Kidney (tissue), 14 donors: ENCODE results near the gene TMEM120B. TPM values are rescaled to one million over a fixed set of nuclear protein-coding genes. Genes with fewer than 3 reads are reported as not detected.

Experiments
- DNase-seq, 5 donors: peaks; one replicate each; pipeline ENCODE4 v3.0.0-alpha.2; 2013 to 2020
- FAIRE-seq: peaks from 2 replicates; lab custom pipeline; 2012; peaks lifted over from hg19 to GRCh38; lab: Jason Lieb, UNC
- H3K27ac ChIP-seq, 2 donors: one replicate each; pipeline ENCODE4 v1.7.0; 2013; ENCODE audit warnings: low read depth in 2 of 2, low read length in 2 of 2, inconsistent platforms in 1 of 2
- H3K27me3 ChIP-seq: one replicate; pipeline ENCODE4 v1.7.1; 2013; ENCODE audit warnings: low read length, inconsistent platforms; ENCODE audit not compliant: control insufficient read depth, insufficient read depth
- H3K36me3 ChIP-seq, 3 donors: one replicate each; pipeline versions ENCODE4 v1.7.0 to v1.7.1; 2013; ENCODE audit warnings: low read length in 3 of 3, control low read depth in 1 of 3, inconsistent platforms in 1 of 3; ENCODE audit not compliant: insufficient read depth in 3 of 3, control insufficient read depth in 2 of 3
- H3K4me1 ChIP-seq, 3 donors: one replicate each; pipeline versions ENCODE4 v1.7.0 to v1.7.1; 2013; ENCODE audit warnings: low read length in 3 of 3, inconsistent platforms in 1 of 3, low read depth in 1 of 3; ENCODE audit not compliant: control insufficient read depth in 2 of 3, insufficient read depth in 2 of 3
- H3K4me3 ChIP-seq, 3 donors: one replicate each; pipeline versions ENCODE4 v1.7.0 to v1.8.1; 2013; ENCODE audit warnings: low read length in 3 of 3, control low read depth in 1 of 3, inconsistent platforms in 1 of 3
- H3K9ac ChIP-seq, 3 donors: one replicate each; pipeline versions ENCODE4 v1.7.0 to v1.7.1; 2013; ENCODE audit warnings: low read length in 3 of 3, control low read depth in 1 of 3, inconsistent platforms in 1 of 3
- H3K9me3 ChIP-seq, 3 donors: one replicate each; pipeline versions ENCODE4 v1.7.0 to v1.7.1; 2013; ENCODE audit warnings: low read length in 3 of 3, control low read depth in 1 of 3, inconsistent platforms in 1 of 3; ENCODE audit not compliant: control insufficient read depth in 2 of 3, insufficient read depth in 1 of 3
- intact Hi-C: fragments of 100-400 bp; cut with DNase I; formaldehyde crosslinking; loops from one replicate; pipeline ENCODE4 v1.11.1; 2022
- polyA plus RNA-seq: library from polyadenylated mRNA; stranded (reverse); fragments of 350-450 nt; fragmentation: Illumina TruSeq; extraction: RNeasy Lipid Tissue Mini Kit (QIAGEN cat#74804); gene quantifications from one replicate; pipeline ENCODE4 v1.2.3, GENCODE V29; 2014; ENCODE audit warnings: low read depth, low replicate concordance; ENCODE audit not compliant: insufficient read depth
- total RNA-seq: library from RNA; stranded (reverse); fragmentation: NEBNext Ultra II Directional; extraction: Animal tissue kit (Norgen Biotek cat#: 25700); gene quantifications from one replicate; pipeline ENCODE4 v1.2.1, GENCODE V29; 2021
- TF ChIP-seq, protein P1 (sequence below): IDR thresholded peaks from 3 replicates; pipeline ENCODE4 v1.5.1; 2012; ENCODE audit warnings: mild to moderate bottlenecking, moderate library complexity, borderline replicate concordance; ENCODE audit not compliant: insufficient read depth; ENCODE audit errors: extremely low read depth
- donor health status: control.
- donor health status: control.
- donor health status: control.
- donor health status: control.
- donor health status: control.
- donor health status: DM: yes; HTN: yes; CAD: no.
- donor health status: Normal renal cell carcinoma (clear cell type).

Gene TMEM120B
- total and polyA plus RNA-seq, 2 donors from 2014 or later = 9.0 to 14.2 TPM

DNA sequence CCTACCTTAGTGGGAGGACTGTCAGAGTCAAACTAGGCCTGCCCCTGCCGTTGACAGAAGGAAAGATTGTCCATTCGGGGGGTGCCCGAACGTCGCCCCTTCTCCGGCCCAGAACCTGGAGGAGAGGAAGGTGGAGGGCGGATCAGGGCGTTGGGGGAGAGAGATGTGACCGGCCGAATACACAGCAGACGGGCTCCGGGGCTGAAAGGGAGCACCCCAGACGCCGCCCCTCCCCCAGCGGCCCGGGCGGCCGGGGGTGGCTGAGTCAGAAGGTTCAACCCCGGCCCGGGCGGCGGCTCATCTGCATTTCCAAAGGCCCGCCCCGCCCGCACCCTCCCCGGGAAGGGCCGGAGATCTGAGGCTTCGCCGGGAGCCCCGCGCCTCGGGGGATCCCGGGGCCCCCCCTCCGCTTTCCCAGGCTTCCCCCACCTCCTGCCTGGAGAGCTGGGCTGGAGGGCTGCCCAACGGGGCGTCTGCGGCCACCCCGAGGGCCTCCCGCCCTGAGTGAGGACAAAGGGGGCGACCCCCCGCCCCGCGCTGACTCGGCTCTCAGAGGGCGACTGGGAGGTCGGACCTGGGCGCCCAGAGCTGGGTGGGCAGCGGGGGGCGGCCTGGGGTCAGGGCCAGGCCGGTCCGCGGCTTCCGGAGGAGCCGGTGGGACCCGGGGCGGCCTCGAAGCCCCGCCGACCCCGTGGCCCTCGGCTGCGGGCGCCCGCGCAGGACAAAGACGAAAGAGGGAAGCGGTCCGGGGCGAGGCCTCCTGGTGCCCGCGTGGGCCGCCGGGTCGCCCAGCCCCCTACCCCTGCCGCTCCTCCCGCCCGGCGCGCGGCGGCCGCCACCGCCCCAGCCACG lies 87.5 kb downstream of the TMEM120B start:
- Histone ChIP-seq H3K27ac (peak overlapping the region; percentile 100), H3K9ac (peak overlapping the region in 2 of 3 donors; percentile 61), H3K4me3 (peak overlapping the region; percentile 30 to 66 (median 58)), H3K27me3 (no peaks in the 10 kb centered on the region), H3K9me3 (no peaks in the 10 kb centered on the region), H3K4me1 (peaks cover 0 to 31% (median 22%) of the 10 kb centered on the region in 3 donors), H3K36me3 (peaks cover 2 to 9% (median 4%) of the 10 kb centered on the region in 3 donors)
- FAIRE-seq (no peak), DNase-seq (peak; percentile 57 to 98 (median 83))
- intact Hi-C loops = no loop called here
- TF ChIP-seq, protein P1, sequence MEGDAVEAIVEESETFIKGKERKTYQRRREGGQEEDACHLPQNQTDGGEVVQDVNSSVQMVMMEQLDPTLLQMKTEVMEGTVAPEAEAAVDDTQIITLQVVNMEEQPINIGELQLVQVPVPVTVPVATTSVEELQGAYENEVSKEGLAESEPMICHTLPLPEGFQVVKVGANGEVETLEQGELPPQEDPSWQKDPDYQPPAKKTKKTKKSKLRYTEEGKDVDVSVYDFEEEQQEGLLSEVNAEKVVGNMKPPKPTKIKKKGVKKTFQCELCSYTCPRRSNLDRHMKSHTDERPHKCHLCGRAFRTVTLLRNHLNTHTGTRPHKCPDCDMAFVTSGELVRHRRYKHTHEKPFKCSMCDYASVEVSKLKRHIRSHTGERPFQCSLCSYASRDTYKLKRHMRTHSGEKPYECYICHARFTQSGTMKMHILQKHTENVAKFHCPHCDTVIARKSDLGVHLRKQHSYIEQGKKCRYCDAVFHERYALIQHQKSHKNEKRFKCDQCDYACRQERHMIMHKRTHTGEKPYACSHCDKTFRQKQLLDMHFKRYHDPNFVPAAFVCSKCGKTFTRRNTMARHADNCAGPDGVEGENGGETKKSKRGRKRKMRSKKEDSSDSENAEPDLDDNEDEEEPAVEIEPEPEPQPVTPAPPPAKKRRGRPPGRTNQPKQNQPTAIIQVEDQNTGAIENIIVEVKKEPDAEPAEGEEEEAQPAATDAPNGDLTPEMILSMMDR = no peak

- TF ChIP-seq, protein P1 = no peak
- peaks cover 0 to 4% (median 2%) of the 10 kb centered on the region in 3 donors for H3K36me3 ChIP-seq
- no peak for FAIRE-seq
- peaks cover 0 to 27% (median 16%) of the 10 kb centered on the region in 3 donors for H3K4me1 ChIP-seq
- H3K9ac ChIP-seq = peak overlapping the region; percentile 70 to 100 (median 99)
- H3K27me3 ChIP-seq = no peaks in the 10 kb centered on the region
- intact Hi-C loops = no loop called here
- no peaks in the 10 kb centered on the region for H3K9me3 ChIP-seq
- peak overlapping the region; percentile 93 to 94 (median 94) for H3K4me3 ChIP-seq
- H3K27ac ChIP-seq = peak overlapping the region; percentile 100
- DNase-seq = peak; percentile 57 to 95 (median 77)
Measured at GRCh38 chr12:121800694-121801594, 88.4 kb downstream of the TMEM120B start.

DNA sequence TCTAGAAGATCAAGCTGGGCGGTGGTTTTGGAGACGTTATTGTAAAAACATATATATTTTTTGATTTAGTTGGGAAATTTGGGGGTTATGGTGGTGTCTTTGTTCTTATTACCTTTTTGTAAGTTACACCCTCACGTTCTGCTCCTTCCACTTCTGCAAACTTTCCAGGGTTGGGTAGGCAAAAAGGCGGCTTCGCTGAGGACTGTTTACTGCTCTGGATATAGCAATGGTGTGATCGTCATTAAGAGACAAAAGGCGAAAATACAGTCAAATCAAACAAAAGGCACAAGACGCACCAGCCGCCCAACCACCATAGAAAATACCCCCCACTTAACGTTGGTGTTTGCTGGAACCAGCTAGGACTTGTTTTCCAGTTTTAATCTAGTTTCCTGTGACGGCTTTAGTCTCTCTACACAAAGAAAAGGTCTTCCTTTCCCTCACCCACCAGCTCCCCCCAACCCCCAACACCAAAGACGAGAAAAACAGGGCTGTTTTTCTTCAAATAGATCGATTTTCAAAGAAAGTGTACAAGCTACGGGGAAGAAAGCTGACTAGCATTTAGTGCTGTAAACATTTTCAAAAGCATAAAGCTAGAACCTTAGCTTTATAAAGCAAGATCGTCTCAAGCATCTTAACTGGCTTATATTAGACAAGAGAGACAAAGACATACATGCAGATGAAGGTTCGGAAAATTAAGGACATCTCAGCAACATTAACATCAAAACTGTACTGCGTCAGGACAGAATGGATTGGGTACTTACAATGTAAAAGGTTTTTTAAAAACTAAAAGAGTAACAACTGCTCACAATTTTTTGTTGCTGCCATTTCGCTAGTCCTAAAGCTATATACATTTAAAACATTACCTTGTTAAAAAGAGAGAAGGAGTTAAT lies 89.3 kb downstream of the TMEM120B start:
- no peak for FAIRE-seq
- H3K27me3 ChIP-seq = no peaks in the 10 kb centered on the region
- no peaks in the 10 kb centered on the region for H3K9me3 ChIP-seq
- H3K9ac ChIP-seq = peak overlapping the region; percentile 70 to 100 (median 99)
- H3K4me3 ChIP-seq = peak overlapping the region; percentile 93 to 94 (median 94)
- H3K27ac ChIP-seq = peak overlapping the region; percentile 100
- peak in 4 of 5 donors; percentile 31 to 68 (median 54) for DNase-seq
- H3K4me1 ChIP-seq = peaks cover 0 to 29% (median 10%) of the 10 kb centered on the region in 3 donors
- H3K36me3 ChIP-seq = peaks cover 0 to 8% (median 2%) of the 10 kb centered on the region in 3 donors
- TF ChIP-seq, protein P1 = no peak
- intact Hi-C loops = no loop called here
